ENCODE measurements around the gene HEPACAM. TPM values are rescaled to one million over a fixed set of nuclear protein-coding genes. Genes with fewer than 3 reads are reported as not detected.

HEPACAM gene
- total RNA-seq, 1 donor: under 0.01 TPM

- no peak overlapping the region for H3K27ac ChIP-seq (ENCODE audit: low read depth, low read length)
- H3K4me2 ChIP-seq (ENCODE audit: insufficient read depth, low read length): no peak overlapping the region
- H3K36me3 ChIP-seq (ENCODE audit: insufficient read depth, low read length): no peaks in the 10 kb centered on the region
- TF ChIP-seq CTCF (IDR thresholded peaks at IDR 0.05; ENCODE audit: extremely low read depth, low read depth, low read length): no peak
- H3K27me3 ChIP-seq (ENCODE audit: insufficient read depth, low read length): peaks cover 15% of the 10 kb centered on the region
- no peaks in the 10 kb centered on the region for H3K9me3 ChIP-seq (ENCODE audit: low read depth, low read length)
- H3K79me2 ChIP-seq (ENCODE audit: insufficient read depth, low read length): no peaks in the 10 kb centered on the region
- H3K4me3 ChIP-seq (ENCODE audit: insufficient read depth, low read length): no peak overlapping the region
- no peaks in the 10 kb centered on the region for H4K20me1 ChIP-seq (ENCODE audit: insufficient read depth, low read length)
- no peaks in the 10 kb centered on the region for H3K4me1 ChIP-seq (ENCODE audit: insufficient read depth, low read length)
- H2AFZ ChIP-seq (ENCODE audit: low read length): no peak overlapping the region
- no peak for DNase-seq (ENCODE audit: insufficient read length, low spot score, missing footprints)
Measured at GRCh38 chr11:124877631-124877909, 58.3 kb downstream of the HEPACAM start.

- H3K9me3 ChIP-seq (ENCODE audit: low read depth, low read length): no peaks in the 10 kb centered on the region
- H3K36me3 ChIP-seq (ENCODE audit: insufficient read depth, low read length): no peaks in the 10 kb centered on the region
- H3K4me3 ChIP-seq (ENCODE audit: insufficient read depth, low read length): peak overlapping the region; percentile 89
- H3K27me3 ChIP-seq (ENCODE audit: insufficient read depth, low read length): peaks cover 20% of the 10 kb centered on the region
- peak overlapping the region; percentile 93 for H3K4me2 ChIP-seq (ENCODE audit: insufficient read depth, low read length)
- no peaks in the 10 kb centered on the region for H4K20me1 ChIP-seq (ENCODE audit: insufficient read depth, low read length)
- peak; percentile 89 for DNase-seq (ENCODE audit: insufficient read length, low spot score, missing footprints)
- H3K27ac ChIP-seq (ENCODE audit: low read depth, low read length): peak overlapping the region; percentile 89
- H2AFZ ChIP-seq (ENCODE audit: low read length): peak overlapping the region; percentile 98
- H3K79me2 ChIP-seq (ENCODE audit: insufficient read depth, low read length): no peaks in the 10 kb centered on the region
- TF ChIP-seq CTCF (IDR thresholded peaks at IDR 0.05; ENCODE audit: extremely low read depth, low read depth, low read length): no peak
- H3K4me1 ChIP-seq (ENCODE audit: insufficient read depth, low read length): no peaks in the 10 kb centered on the region
Measured at GRCh38 chr11:124876818-124877630, 58.8 kb downstream of the HEPACAM start.

GRCh38 chr11:124875943-124876817, 59.7 kb downstream of the HEPACAM start:
- Histone ChIP-seq H2AFZ (ENCODE audit: low read length) (peak overlapping the region; percentile 98), H3K27ac (ENCODE audit: low read depth, low read length) (peak overlapping the region; percentile 89), H3K9me3 (ENCODE audit: low read depth, low read length) (no peaks in the 10 kb centered on the region), H3K79me2 (ENCODE audit: insufficient read depth, low read length) (no peaks in the 10 kb centered on the region), H4K20me1 (ENCODE audit: insufficient read depth, low read length) (no peaks in the 10 kb centered on the region), H3K27me3 (ENCODE audit: insufficient read depth, low read length) (peaks cover 28% of the 10 kb centered on the region), H3K4me3 (ENCODE audit: insufficient read depth, low read length) (peak overlapping the region; percentile 89), H3K4me1 (ENCODE audit: insufficient read depth, low read length) (no peaks in the 10 kb centered on the region), H3K36me3 (ENCODE audit: insufficient read depth, low read length) (no peaks in the 10 kb centered on the region), H3K4me2 (ENCODE audit: insufficient read depth, low read length) (peak overlapping the region; percentile 93)
- DNase-seq (ENCODE audit: insufficient read length, low spot score, missing footprints): peak; percentile 99
- peak; percentile 62 for TF ChIP-seq CTCF (IDR thresholded peaks at IDR 0.05; ENCODE audit: extremely low read depth, low read depth, low read length)

GRCh38 chr11:124875401-124875800, 60.4 kb downstream of the HEPACAM start:
- peak overlapping the region; percentile 89 for H3K4me3 ChIP-seq (ENCODE audit: insufficient read depth, low read length)
- no peaks in the 10 kb centered on the region for H3K9me3 ChIP-seq (ENCODE audit: low read depth, low read length)
- peaks cover 36% of the 10 kb centered on the region for H3K27me3 ChIP-seq (ENCODE audit: insufficient read depth, low read length)
- H3K4me2 ChIP-seq (ENCODE audit: insufficient read depth, low read length): peak overlapping the region; percentile 93
- H3K36me3 ChIP-seq (ENCODE audit: insufficient read depth, low read length): no peaks in the 10 kb centered on the region
- no peaks in the 10 kb centered on the region for H4K20me1 ChIP-seq (ENCODE audit: insufficient read depth, low read length)
- peak overlapping the region; percentile 98 for H2AFZ ChIP-seq (ENCODE audit: low read length)
- H3K27ac ChIP-seq (ENCODE audit: low read depth, low read length): no peak overlapping the region
- no peaks in the 10 kb centered on the region for H3K79me2 ChIP-seq (ENCODE audit: insufficient read depth, low read length)
- no peaks in the 10 kb centered on the region for H3K4me1 ChIP-seq (ENCODE audit: insufficient read depth, low read length)
- DNase-seq (ENCODE audit: insufficient read length, low spot score, missing footprints): peak; percentile 66
- TF ChIP-seq CTCF (IDR thresholded peaks at IDR 0.05; ENCODE audit: extremely low read depth, low read depth, low read length): no peak

All from osteoblast (primary cell).